NK-92 (cell line): ENCODE results near the gene HSD17B7.

Experiments used
- DNase-seq: peaks from one replicate; lab custom pipeline; 2025; ENCODE audit not compliant: unreplicated experiment; lab: John Stamatoyannopoulos, UW

The HSD17B7 gene

DNA sequence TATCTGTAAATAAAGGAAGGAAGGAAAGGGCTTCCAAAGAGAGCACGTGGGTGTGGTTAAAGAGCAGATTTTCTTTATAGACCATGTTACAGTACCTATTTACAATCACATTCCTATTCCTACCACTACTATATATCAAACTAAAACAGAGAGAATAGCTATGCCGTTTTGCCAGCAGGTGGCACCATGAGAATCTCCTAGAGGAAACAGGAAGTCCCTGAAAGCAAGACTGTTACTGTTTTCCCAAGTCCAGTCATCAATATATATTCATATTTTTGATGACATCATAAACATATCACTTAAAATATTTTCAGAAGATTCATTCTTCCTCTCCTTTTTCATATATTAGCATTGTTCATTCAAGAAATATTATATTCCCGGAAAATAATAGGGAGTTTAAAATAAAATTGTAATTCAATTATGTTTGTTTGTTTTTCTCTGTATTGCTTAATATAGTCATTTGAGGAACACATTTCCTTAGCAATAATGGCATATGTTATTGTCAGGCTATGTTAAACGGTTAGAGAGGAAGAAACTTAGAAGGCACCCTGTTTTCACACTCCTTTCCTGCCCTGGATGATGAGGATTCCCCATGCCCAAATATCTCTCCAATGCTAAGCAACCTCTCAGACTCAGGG is 63.9 kb downstream of the HSD17B7 start:
- DNase-seq, result no peak

DNA sequence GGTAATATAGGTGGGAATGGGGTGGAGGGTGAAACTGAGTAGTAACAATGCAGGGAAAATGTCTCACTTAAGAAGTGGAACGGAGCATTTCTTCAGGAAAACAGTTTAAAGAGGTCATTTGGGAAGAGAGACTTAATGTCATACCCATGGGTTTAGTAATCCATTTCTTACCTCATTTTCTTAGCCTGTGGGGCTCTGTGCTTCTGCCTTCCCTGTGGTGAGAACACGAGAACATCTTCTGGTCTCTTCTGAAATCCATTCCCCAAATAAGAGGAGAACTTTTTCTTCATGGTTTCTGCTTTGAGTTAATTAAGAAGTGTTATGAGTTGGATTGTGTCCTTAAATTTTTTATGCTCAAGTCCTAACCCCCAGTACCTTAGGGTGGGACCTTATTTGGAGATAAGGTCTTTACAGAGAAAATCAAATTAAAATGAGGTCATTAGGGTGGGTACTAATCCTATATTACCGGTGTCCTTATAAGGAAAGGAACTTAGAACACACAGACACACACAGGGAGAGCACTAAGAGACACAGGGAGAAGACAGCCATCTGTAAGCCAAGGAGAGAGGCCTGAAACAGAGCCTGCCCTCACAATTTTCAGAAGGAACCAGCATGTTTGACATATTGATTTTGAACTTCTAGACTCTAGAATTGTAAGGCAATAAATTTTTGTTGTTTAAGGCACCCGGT is 65.1 kb downstream of the HSD17B7 start:
- DNase-seq, result no peak

GRCh38 chr1:162856260-162856659 is 65.8 kb downstream of the HSD17B7 start:
- DNase-seq, result no peak

GRCh38 chr1:162857850-162858249 is 67.3 kb downstream of the HSD17B7 start:
- DNase-seq, result no peak

GRCh38 chr1:162859191-162859590 is 68.7 kb downstream of the HSD17B7 start:
- no peak for DNase-seq

DNA sequence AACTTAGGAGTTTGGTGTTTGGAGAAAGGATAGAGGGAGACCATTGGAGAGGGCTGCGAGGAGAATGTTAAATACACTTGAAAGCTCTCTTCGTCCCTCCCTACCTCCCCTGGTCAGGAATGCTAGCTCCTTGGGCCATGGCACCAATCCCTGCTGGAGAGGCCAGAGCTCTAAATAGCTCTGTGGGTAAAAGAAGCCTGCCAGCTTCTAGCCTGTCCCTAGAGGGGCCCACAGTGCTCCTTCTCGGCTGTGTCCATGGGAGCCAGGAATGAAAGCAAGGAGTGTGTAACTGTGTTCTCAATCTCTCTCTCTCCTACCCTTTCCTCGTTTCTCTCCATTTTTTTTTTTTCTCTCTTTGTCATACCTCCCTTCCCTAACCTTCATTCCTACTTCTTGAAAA is 70.6 kb downstream of the HSD17B7 start, which contains the start of gene CCDC190:
Gene CCDC190, minus strand, starts transcription at position 75 of the 400 bp plus-strand sequence. CDS start 1,529 bp downstream, outside the sequence.
- no peak for DNase-seq

DNA sequence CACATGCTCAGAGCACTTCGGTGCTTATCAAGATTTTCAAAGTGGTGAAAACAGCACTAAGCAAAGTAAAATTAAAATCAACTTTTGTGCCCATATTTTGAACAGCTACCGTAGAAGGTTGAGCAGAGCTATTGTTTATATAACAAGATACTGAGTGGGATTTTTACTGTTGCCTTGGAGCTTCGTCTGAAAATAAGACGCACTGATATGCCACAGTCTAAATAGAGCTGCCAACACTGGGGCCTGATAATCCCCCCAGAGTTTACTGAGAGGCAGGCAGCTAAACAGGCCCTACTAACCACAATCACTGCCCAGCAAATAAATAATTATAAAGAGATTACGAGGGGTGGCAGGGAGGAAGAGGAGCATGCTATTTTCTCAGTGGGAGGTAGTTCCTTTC is 71.1 kb downstream of the HSD17B7 start:
- DNase-seq, result no peak
